Activated B cell treated with CpG ODN at 0.5 μM for 24 hours (primary cell): ENCODE results near the gene C21orf58. TPM values are rescaled to one million over a fixed set of nuclear protein-coding genes. Genes with fewer than 3 reads are reported as not detected.

ENCODE experiments used
- ATAC-seq: fragments of 200-7000 bp; cut with Tn5 transposase; one replicate; pipeline ENCODE4 v1.10.0; 2021; ENCODE audit warnings: low read depth, mild to moderate bottlenecking, moderate library complexity
- CTCF ChIA-PET: fragments of 350-600 bp; sonication (Branson Sonifier 250); formaldehyde crosslinking; loops from one replicate; lab custom pipeline; 2021; ENCODE audit warnings: antibody characterized with exemption; lab: Charles Lee
- POLR2A ChIA-PET: fragments of 350-600 bp; sonication (Branson Sonifier 250); formaldehyde crosslinking; loops from one replicate; lab custom pipeline; 2021; ENCODE audit warnings: antibody characterized with exemption; lab: Charles Lee
- DNase-seq: peaks from one replicate; pipeline ENCODE4 v3.0.0; 2022
- H3K27ac Mint-ChIP-seq: one replicate; pipeline ENCODE4 v1.8.0; 2020; ENCODE audit warnings: mixed read lengths
- H3K27me3 Mint-ChIP-seq: one replicate; pipeline ENCODE4 v1.8.0; 2021; ENCODE audit warnings: mixed read lengths
- H3K36me3 Mint-ChIP-seq: one replicate; pipeline ENCODE4 v1.8.0; 2021; ENCODE audit warnings: low read depth, mixed read lengths
- H3K4me1 Mint-ChIP-seq: one replicate; pipeline ENCODE4 v1.8.0; 2021; ENCODE audit warnings: mixed read lengths
- H3K4me3 Mint-ChIP-seq: one replicate; pipeline ENCODE4 v1.8.0; 2020; ENCODE audit warnings: mild to moderate bottlenecking, mixed read lengths
- H3K9me3 Mint-ChIP-seq: one replicate; pipeline ENCODE4 v1.8.0; 2020; ENCODE audit warnings: mixed read lengths
- CTCF ChIP-seq: fragments of 200-600 bp; IDR thresholded peaks from one replicate; pipeline ENCODE4 v1.8.0; 2022; ENCODE audit warnings: antibody characterized with exemption, mild to moderate bottlenecking
- intact Hi-C: fragments of 100-400 bp; cut with micrococcal nuclease; formaldehyde crosslinking; loops from one replicate; pipeline ENCODE4 v1.15.1; 2024
- total RNA-seq: library from RNA; stranded (reverse); gene quantifications from 2 replicates; pipeline ENCODE4 v1.2.3, GENCODE V29; 2022

The C21orf58 gene
- total RNA-seq, 1 donor from 2014 or later = 4.7 TPM

- DNase-seq = no peak
- Mint-ChIP-seq H3K4me1 (peaks cover 43% of the 10 kb centered on the region), H3K36me3 (peaks cover 42% of the 10 kb centered on the region), H3K4me3 (peak overlapping the region; percentile 98), H3K27me3 (no peaks in the 10 kb centered on the region), H3K27ac (peak overlapping the region; percentile 76), H3K9me3 (no peaks in the 10 kb centered on the region)
- ChIA-PET CTCF (interaction anchor here (2.6 kb wide), 1 partner anchor 141 kb away, joined by 17 read pairs; no protein-coding TSS in a partner anchor), POLR2A (interaction anchor here (0.7 to 1.9 kb wide), 6 partner anchors 8 to 141 kb away, joined by 3 to 11 read pairs (median 4); a partner anchor contains a TSS)
- no peak for TF ChIP-seq CTCF
- no peak for ATAC-seq
- intact Hi-C loops = no loop called here
Measured at GRCh38 chr21:46284733-46285132, 38.9 kb downstream of the C21orf58 start.

GRCh38 chr21:46284077-46284644 lies 39.5 kb downstream of the C21orf58 start:
- Mint-ChIP-seq H3K36me3 (peaks cover 47% of the 10 kb centered on the region), H3K9me3 (no peaks in the 10 kb centered on the region), H3K4me1 (peaks cover 45% of the 10 kb centered on the region), H3K4me3 (peak overlapping the region; percentile 53), H3K27me3 (no peaks in the 10 kb centered on the region), H3K27ac (peak overlapping the region; percentile 61)
- POLR2A ChIA-PET = interaction anchor here (0.8 kb wide), 1 partner anchor 12 kb away, joined by 4 read pairs; no protein-coding TSS in a partner anchor
- DNase-seq (no peak), ATAC-seq (no peak)
- CTCF ChIA-PET = interaction anchor here (2.6 kb wide), 1 partner anchor 140 kb away, joined by 17 read pairs; no protein-coding TSS in a partner anchor
- intact Hi-C loops = no loop called here
- no peak for TF ChIP-seq CTCF

GRCh38 chr21:46274797-46275390 lies 48.8 kb downstream of the C21orf58 start:
- Mint-ChIP-seq H3K36me3 (peaks cover 81% of the 10 kb centered on the region), H3K4me1 (peaks cover 3% of the 10 kb centered on the region), H3K4me3 (no peak overlapping the region), H3K27me3 (no peaks in the 10 kb centered on the region), H3K27ac (no peak overlapping the region), H3K9me3 (no peaks in the 10 kb centered on the region)
- POLR2A ChIA-PET = no interaction called here
- ATAC-seq (no peak), DNase-seq (no peak)
- intact Hi-C loops = no loop called here
- TF ChIP-seq CTCF = no peak
- CTCF ChIA-PET = no interaction called here

GRCh38 chr21:46273341-46273740 lies 50.3 kb downstream of the C21orf58 start:
- no peak for TF ChIP-seq CTCF
- ATAC-seq (no peak), DNase-seq (no peak)
- no peaks in the 10 kb centered on the region for H3K27me3 Mint-ChIP-seq
- H3K4me1 Mint-ChIP-seq = no peaks in the 10 kb centered on the region
- H3K9me3 Mint-ChIP-seq = no peaks in the 10 kb centered on the region
- CTCF ChIA-PET = no interaction called here
- H3K27ac Mint-ChIP-seq = no peak overlapping the region
- intact Hi-C loops = no loop called here
- POLR2A ChIA-PET = no interaction called here
- no peak overlapping the region for H3K4me3 Mint-ChIP-seq
- H3K36me3 Mint-ChIP-seq = peaks cover 81% of the 10 kb centered on the region

GRCh38 chr21:46269466-46269865 lies 54.2 kb downstream of the C21orf58 start:
- Mint-ChIP-seq H3K4me1 (no peaks in the 10 kb centered on the region), H3K36me3 (peaks cover 84% of the 10 kb centered on the region), H3K4me3 (no peak overlapping the region), H3K27me3 (no peaks in the 10 kb centered on the region), H3K9me3 (no peaks in the 10 kb centered on the region), H3K27ac (no peak overlapping the region)
- DNase-seq (no peak), ATAC-seq (no peak)
- ChIA-PET POLR2A (no interaction called here), CTCF (no interaction called here)
- TF ChIP-seq CTCF = no peak
- intact Hi-C loops = no loop called here
